ENCODE data around the gene MVD. TPM values are rescaled to one million over a fixed set of nuclear protein-coding genes. Genes with fewer than 3 reads are reported as not detected.

Gene MVD
- total RNA-seq, 1 experiment from 2014 or later: 141 TPM

DNA sequence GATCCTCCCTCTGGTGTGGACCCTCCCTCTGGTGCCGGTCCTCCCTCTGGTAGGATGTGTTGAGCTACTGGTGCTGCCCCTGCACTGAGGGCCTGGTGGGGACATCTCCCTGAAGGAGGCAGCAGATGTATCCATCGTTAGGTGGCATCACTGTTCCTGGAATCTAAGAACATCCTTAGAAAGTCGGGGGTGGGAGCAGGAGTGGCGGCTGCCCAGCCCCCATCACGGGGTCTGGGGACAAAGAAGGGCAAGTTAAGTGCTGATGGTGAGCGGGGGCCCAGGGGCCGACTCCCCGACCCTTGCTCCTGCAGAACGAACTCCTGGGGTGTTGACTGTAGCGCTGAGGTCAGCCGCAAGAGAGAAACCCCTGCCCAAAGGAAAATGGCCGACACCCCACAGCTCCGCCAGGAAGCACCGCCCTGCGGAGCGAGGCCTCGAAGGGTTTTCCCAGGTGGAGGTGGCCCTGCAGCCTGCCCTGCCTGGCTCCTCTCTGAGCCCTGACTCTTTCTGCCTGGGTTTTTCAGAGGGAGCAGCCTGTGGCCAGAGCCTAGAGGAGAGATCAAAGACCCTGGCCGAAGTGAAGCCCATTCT is 49.0 kb upstream of the MVD start:
- Histone ChIP-seq H3K4me1 (no peaks in the 10 kb centered on the region), H3K36me3 (ENCODE audit: control insufficient read depth, insufficient read depth, low read length) (no peaks in the 10 kb centered on the region; the same call in 1 of the 2 replicates), H3K9me3 (no peaks in the 10 kb centered on the region), H3K4me3 (ENCODE audit: low read depth, low read length) (no peak overlapping the region), H3K27me3 (replicated peaks; ENCODE audit: control insufficient read depth, insufficient read depth, low read length) (no peaks in the 10 kb centered on the region)
- H3K36me3 Mint-ChIP-seq (ENCODE audit: insufficient read depth, unreplicated experiment): peaks cover 62% of the 10 kb centered on the region
- H3K9me3 Mint-ChIP-seq (ENCODE audit: unreplicated experiment): no peaks in the 10 kb centered on the region
- no peaks in the 10 kb centered on the region for H3K27me3 Mint-ChIP-seq (ENCODE audit: insufficient read depth, unreplicated experiment)
- H3K27ac Mint-ChIP-seq (ENCODE audit: unreplicated experiment): no peak overlapping the region
- DNase-seq: no peak
- no peak overlapping the region for H3K4me3 Mint-ChIP-seq (ENCODE audit: unreplicated experiment)
- POLR2A ChIA-PET: no interaction called here
- H3K4me1 Mint-ChIP-seq (ENCODE audit: low read depth, unreplicated experiment): peaks cover 7% of the 10 kb centered on the region
- no TSS peak for BruUV-seq (replicated peaks)
- CTCF ChIA-PET: no interaction called here
- intact Hi-C loops (cut with micrococcal nuclease; ENCODE audit: unreplicated experiment): no loop called here
- TF ChIP-seq, protein P1, sequence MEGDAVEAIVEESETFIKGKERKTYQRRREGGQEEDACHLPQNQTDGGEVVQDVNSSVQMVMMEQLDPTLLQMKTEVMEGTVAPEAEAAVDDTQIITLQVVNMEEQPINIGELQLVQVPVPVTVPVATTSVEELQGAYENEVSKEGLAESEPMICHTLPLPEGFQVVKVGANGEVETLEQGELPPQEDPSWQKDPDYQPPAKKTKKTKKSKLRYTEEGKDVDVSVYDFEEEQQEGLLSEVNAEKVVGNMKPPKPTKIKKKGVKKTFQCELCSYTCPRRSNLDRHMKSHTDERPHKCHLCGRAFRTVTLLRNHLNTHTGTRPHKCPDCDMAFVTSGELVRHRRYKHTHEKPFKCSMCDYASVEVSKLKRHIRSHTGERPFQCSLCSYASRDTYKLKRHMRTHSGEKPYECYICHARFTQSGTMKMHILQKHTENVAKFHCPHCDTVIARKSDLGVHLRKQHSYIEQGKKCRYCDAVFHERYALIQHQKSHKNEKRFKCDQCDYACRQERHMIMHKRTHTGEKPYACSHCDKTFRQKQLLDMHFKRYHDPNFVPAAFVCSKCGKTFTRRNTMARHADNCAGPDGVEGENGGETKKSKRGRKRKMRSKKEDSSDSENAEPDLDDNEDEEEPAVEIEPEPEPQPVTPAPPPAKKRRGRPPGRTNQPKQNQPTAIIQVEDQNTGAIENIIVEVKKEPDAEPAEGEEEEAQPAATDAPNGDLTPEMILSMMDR (IDR thresholded peaks at IDR 0.05; ENCODE audit: insufficient read depth in 1 of 2, low read depth in 1 of 2, low read length in 1 of 2, severe bottlenecking in 1 of 2, unreplicated experiment in 1 of 2): no peak

DNA sequence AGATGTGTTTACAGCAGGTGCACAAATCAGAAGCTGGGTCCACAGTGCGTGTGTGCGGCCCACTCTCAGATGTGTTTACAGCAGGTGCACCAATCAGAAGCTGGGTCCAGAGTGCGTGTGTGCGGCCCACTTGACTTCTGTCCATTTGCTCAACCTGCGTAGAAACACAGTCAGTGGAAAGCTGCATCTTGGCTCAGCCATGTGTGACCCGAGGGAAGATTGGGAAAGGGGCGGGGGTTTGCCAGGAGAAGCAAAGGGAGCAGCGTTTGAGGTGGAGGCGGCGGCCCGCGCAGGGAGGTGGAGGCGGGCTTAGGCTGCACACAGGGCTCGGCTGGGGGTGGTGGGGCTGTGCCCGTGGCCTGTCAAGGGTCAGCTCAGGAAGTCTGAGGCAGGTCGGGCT is 47.7 kb upstream of the MVD start:
- POLR2A ChIA-PET: no interaction called here
- intact Hi-C loops (cut with micrococcal nuclease; ENCODE audit: unreplicated experiment): no loop called here
- CTCF ChIA-PET: interaction anchor here (1.2 kb wide), 1 partner anchor 10 kb away, joined by 3 read pairs; no protein-coding TSS in a partner anchor
- TF ChIP-seq, protein P1 (IDR thresholded peaks at IDR 0.05; ENCODE audit: insufficient read depth in 1 of 2, low read depth in 1 of 2, low read length in 1 of 2, severe bottlenecking in 1 of 2, unreplicated experiment in 1 of 2): no peak
- H3K4me3 Mint-ChIP-seq (ENCODE audit: unreplicated experiment): no peak overlapping the region
- no peaks in the 10 kb centered on the region for H3K9me3 Mint-ChIP-seq (ENCODE audit: unreplicated experiment)
- Histone ChIP-seq H3K4me3 (ENCODE audit: low read depth, low read length) (no peak overlapping the region), H3K4me1 (peaks cover 1% of the 10 kb centered on the region; the same call in 1 of the 2 replicates), H3K36me3 (ENCODE audit: control insufficient read depth, insufficient read depth, low read length) (no peaks in the 10 kb centered on the region; the same call in 1 of the 2 replicates), H3K27me3 (replicated peaks; ENCODE audit: control insufficient read depth, insufficient read depth, low read length) (no peaks in the 10 kb centered on the region), H3K9me3 (no peaks in the 10 kb centered on the region)
- H3K4me1 Mint-ChIP-seq (ENCODE audit: low read depth, unreplicated experiment): peaks cover 7% of the 10 kb centered on the region
- BruUV-seq (replicated peaks): no TSS peak
- H3K36me3 Mint-ChIP-seq (ENCODE audit: insufficient read depth, unreplicated experiment): peaks cover 58% of the 10 kb centered on the region
- no peaks in the 10 kb centered on the region for H3K27me3 Mint-ChIP-seq (ENCODE audit: insufficient read depth, unreplicated experiment)
- H3K27ac Mint-ChIP-seq (ENCODE audit: unreplicated experiment): peak overlapping the region; percentile 61
- DNase-seq: no peak

DNA sequence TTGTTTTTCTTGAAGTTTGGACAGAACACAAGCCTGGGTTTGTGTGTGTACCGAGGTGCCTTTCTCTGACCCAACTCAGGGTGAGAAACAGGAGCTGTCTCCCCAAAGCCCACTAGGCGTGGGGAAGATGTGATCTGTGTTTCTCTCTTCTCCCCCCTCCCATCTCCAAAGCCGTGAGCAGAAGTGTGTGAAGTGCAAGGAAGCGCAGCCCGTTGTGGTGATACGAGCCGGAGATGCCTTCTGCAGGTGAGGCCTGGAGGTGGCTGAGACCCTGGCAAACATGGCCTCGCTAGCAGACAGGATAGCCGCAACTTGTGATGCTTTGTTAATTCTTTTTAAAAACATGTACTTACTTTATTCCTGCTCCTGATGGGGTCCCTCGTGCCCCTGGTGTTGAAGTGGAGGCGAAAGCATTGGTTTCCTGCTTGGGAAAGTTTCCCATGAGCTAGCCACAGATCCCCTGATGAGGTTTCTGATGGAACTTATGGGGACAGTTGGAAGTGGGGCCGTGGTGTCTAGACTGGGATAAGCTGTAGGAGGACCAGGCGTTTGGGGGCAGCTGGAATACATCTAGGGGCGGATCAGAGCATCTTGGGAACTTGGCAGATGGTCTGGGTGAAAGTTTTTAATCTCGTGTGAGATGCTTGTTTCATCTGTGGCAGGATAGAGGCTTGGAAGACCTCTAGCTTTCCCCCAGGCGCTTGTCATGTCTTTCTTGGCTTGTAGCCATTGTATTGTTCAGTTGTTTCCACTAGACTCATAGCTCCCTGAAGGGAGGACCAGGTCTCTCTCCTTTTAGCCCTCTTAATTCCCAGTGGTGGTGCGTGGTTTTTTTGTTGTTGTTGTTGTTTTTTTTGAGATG is 44.3 kb upstream of the MVD start:
- DNase-seq: no peak
- no peaks in the 10 kb centered on the region for H3K9me3 Mint-ChIP-seq (ENCODE audit: unreplicated experiment)
- TF ChIP-seq, protein P1 (IDR thresholded peaks at IDR 0.05; ENCODE audit: insufficient read depth in 1 of 2, low read depth in 1 of 2, low read length in 1 of 2, severe bottlenecking in 1 of 2, unreplicated experiment in 1 of 2): no peak
- no peaks in the 10 kb centered on the region for H3K27me3 ChIP-seq (replicated peaks; ENCODE audit: control insufficient read depth, insufficient read depth, low read length)
- H3K36me3 ChIP-seq (ENCODE audit: control insufficient read depth, insufficient read depth, low read length): no peaks in the 10 kb centered on the region
- peaks cover 7% of the 10 kb centered on the region for H3K4me1 Mint-ChIP-seq (ENCODE audit: low read depth, unreplicated experiment)
- ChIA-PET CTCF (interaction anchor here (0.6 to 2.8 kb wide), 2 partner anchors 30 to 36 kb away, joined by 5 to 12 read pairs; no protein-coding TSS in a partner anchor), POLR2A (interaction anchor here (0.6 kb wide), 2 partner anchors 137 to 586 kb away, joined by 3 read pairs; partner anchors contain the start of gene ZC3H18)
- intact Hi-C loops (cut with micrococcal nuclease; ENCODE audit: unreplicated experiment): loop anchor here (5.0 kb wide), 1 partner anchor 45 kb away; the partner anchor contains the start of gene MVD
- TSS peak; percentile 68 for BruUV-seq (replicated peaks)
- peak overlapping the region; percentile 82 for H3K4me3 Mint-ChIP-seq (ENCODE audit: unreplicated experiment)
- no peaks in the 10 kb centered on the region for H3K9me3 ChIP-seq
- H3K4me1 ChIP-seq: peaks cover 9% of the 10 kb centered on the region; the same call in 1 of the 2 replicates
- H3K27me3 Mint-ChIP-seq (ENCODE audit: insufficient read depth, unreplicated experiment): no peaks in the 10 kb centered on the region
- peak overlapping the region; percentile 94 for H3K4me3 ChIP-seq (ENCODE audit: low read depth, low read length)
- peaks cover 40% of the 10 kb centered on the region for H3K36me3 Mint-ChIP-seq (ENCODE audit: insufficient read depth, unreplicated experiment)
- H3K27ac Mint-ChIP-seq (ENCODE audit: unreplicated experiment): peak overlapping the region; percentile 60

Data from Caco-2 (cell line).